ENCODE results near the gene DYSF.

The DYSF gene

DNA sequence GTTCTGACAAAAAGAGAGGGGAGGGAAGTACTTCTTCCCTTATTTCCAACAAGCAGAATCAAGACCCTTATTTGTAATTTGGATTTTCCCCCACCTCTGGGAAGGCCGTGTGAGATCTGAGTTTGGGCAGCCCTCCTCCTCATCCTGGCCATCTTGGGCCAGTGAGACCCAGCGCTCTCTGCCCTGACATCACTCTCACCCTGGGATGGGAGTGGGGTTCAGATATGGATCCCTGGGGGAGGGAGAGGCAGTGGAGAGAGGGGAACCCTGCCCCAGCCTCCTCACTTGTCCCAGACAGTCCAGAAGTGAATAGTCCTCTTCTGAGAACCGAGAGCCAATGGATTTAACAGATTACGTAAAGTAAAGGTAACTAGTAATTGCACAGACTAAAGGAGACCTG lies 64.5 kb downstream of the DYSF start:
- TF ChIP-seq CTCF (IDR thresholded peaks at IDR 0.05; ENCODE audit: poor library complexity, severe bottlenecking), result no peak
- no peaks in the 10 kb centered on the region for H3K4me1 ChIP-seq (ENCODE audit: insufficient read depth, poor library complexity, severe bottlenecking)
- H3K4me3 ChIP-seq (ENCODE audit: severe bottlenecking), result no peak overlapping the region
- no peaks in the 10 kb centered on the region for H3K9me3 ChIP-seq (ENCODE audit: severe bottlenecking)
- no peaks in the 10 kb centered on the region for H3K36me3 ChIP-seq (ENCODE audit: low read depth)
- ATAC-seq (ENCODE audit: low read depth) (no peak), DNase-seq (ENCODE audit: low spot score) (no peak)
- no peak overlapping the region for H3K27ac ChIP-seq (ENCODE audit: poor library complexity, severe bottlenecking)
- H3K27me3 ChIP-seq (ENCODE audit: insufficient read depth, poor library complexity, severe bottlenecking), result no peaks in the 10 kb centered on the region

GRCh38 chr2:71521436-71521950 lies 68.1 kb downstream of the DYSF start:
- Histone ChIP-seq H3K4me1 (ENCODE audit: insufficient read depth, poor library complexity, severe bottlenecking) (no peaks in the 10 kb centered on the region), H3K9me3 (ENCODE audit: severe bottlenecking) (no peaks in the 10 kb centered on the region), H3K27me3 (ENCODE audit: insufficient read depth, poor library complexity, severe bottlenecking) (no peaks in the 10 kb centered on the region), H3K27ac (ENCODE audit: poor library complexity, severe bottlenecking) (no peak overlapping the region), H3K36me3 (ENCODE audit: low read depth) (no peaks in the 10 kb centered on the region), H3K4me3 (ENCODE audit: severe bottlenecking) (no peak overlapping the region)
- no peak for TF ChIP-seq CTCF (IDR thresholded peaks at IDR 0.05; ENCODE audit: poor library complexity, severe bottlenecking)
- no peak for ATAC-seq (ENCODE audit: low read depth)
- no peak for DNase-seq (ENCODE audit: low spot score)

DNA sequence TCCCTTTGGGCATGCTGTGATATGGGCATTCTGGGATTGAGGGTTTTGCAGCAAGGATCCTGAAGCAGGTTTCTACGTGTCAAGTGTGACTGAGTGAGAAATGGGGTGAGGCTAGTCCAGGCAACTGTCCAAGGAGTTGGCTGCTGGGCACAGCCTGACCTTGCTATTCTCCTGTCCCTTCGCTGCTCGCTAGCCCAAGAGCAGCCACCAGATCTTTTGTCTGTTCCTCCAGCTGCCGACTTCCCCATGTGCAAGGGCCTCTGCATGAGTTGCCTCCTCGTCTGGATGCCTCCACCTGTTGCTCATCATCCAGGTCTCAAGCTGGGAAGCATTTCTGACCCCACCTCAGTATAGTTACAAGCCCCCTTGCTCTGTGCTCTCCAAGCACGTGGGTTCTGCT lies 71.1 kb downstream of the DYSF start:
- Histone ChIP-seq H3K4me3 (ENCODE audit: severe bottlenecking) (no peak overlapping the region), H3K27me3 (ENCODE audit: insufficient read depth, poor library complexity, severe bottlenecking) (no peaks in the 10 kb centered on the region), H3K4me1 (ENCODE audit: insufficient read depth, poor library complexity, severe bottlenecking) (no peaks in the 10 kb centered on the region), H3K9me3 (ENCODE audit: severe bottlenecking) (no peaks in the 10 kb centered on the region), H3K36me3 (ENCODE audit: low read depth) (no peaks in the 10 kb centered on the region), H3K27ac (ENCODE audit: poor library complexity, severe bottlenecking) (no peak overlapping the region)
- no peak for TF ChIP-seq CTCF (IDR thresholded peaks at IDR 0.05; ENCODE audit: poor library complexity, severe bottlenecking)
- DNase-seq (ENCODE audit: low spot score) (no peak), ATAC-seq (ENCODE audit: low read depth) (no peak)

DNA sequence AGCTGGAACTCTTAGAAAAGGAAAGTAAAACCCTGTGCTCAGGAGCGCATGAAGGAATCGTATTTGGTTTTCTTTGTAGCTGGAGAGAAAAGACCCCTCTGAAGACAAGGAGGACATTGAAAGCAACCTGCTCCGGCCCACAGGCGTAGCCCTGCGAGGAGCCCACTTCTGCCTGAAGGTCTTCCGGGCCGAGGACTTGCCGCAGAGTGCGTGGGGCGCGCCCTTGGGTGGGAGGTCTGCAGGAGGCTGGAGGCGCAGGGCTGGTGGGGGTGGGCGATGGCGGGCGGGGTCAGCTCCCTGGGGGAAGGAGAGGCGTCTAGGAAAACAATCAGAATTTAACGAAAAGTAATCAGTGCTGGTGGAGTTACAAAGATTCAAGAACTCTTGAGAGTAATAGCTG lies 72.8 kb downstream of the DYSF start:
- Histone ChIP-seq H3K27ac (ENCODE audit: poor library complexity, severe bottlenecking) (no peak overlapping the region), H3K4me1 (ENCODE audit: insufficient read depth, poor library complexity, severe bottlenecking) (no peaks in the 10 kb centered on the region), H3K9me3 (ENCODE audit: severe bottlenecking) (no peaks in the 10 kb centered on the region), H3K36me3 (ENCODE audit: low read depth) (no peaks in the 10 kb centered on the region), H3K27me3 (ENCODE audit: insufficient read depth, poor library complexity, severe bottlenecking) (no peaks in the 10 kb centered on the region), H3K4me3 (ENCODE audit: severe bottlenecking) (no peak overlapping the region)
- ATAC-seq (ENCODE audit: low read depth), result no peak
- DNase-seq (ENCODE audit: low spot score), result no peak
- no peak for TF ChIP-seq CTCF (IDR thresholded peaks at IDR 0.05; ENCODE audit: poor library complexity, severe bottlenecking)

GRCh38 chr2:71526975-71527374 lies 73.6 kb downstream of the DYSF start:
- Histone ChIP-seq H3K27ac (ENCODE audit: poor library complexity, severe bottlenecking) (no peak overlapping the region), H3K4me3 (ENCODE audit: severe bottlenecking) (no peak overlapping the region), H3K9me3 (ENCODE audit: severe bottlenecking) (no peaks in the 10 kb centered on the region), H3K36me3 (ENCODE audit: low read depth) (no peaks in the 10 kb centered on the region), H3K27me3 (ENCODE audit: insufficient read depth, poor library complexity, severe bottlenecking) (no peaks in the 10 kb centered on the region), H3K4me1 (ENCODE audit: insufficient read depth, poor library complexity, severe bottlenecking) (no peaks in the 10 kb centered on the region)
- no peak for ATAC-seq (ENCODE audit: low read depth)
- DNase-seq (ENCODE audit: low spot score), result no peak
- no peak for TF ChIP-seq CTCF (IDR thresholded peaks at IDR 0.05; ENCODE audit: poor library complexity, severe bottlenecking)

Data from RWPE2 (cell line).